Measurements from ENCODE around the gene RPL3.

Gene RPL3

GRCh38 chr22:39287076-39287725, 32.2 kb downstream of the RPL3 start:
- no peak overlapping the region for H3K4me3 ChIP-seq (ENCODE audit: low read depth, low read length)
- TF ChIP-seq CTCF (conservative IDR thresholded peaks at IDR 0.05; ENCODE audit: low read depth, low read length), result no peak
- DNase-seq (ENCODE audit: low read depth), result no peak

DNA sequence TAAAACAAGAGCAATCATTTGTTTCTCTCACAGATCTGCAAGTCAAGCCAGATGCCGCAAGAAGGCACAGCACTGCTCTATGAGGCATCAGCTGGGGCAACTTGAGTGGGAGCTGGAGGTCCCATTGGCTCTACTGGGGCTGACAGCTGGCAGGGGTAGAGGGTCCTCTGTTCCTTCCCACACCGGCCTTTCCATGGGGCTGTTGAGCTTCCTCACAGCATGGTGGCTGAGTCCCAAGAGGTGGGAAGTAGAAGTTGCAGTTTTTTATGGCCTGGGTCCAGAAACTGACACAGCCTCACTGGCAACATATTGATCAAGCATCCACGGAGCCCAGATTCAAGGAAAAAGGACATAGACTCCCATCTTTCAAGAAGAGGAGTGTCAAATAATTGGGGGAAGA, 34.4 kb downstream of the RPL3 start:
- no peak for DNase-seq (ENCODE audit: low read depth)
- no peak for TF ChIP-seq CTCF (conservative IDR thresholded peaks at IDR 0.05; ENCODE audit: low read depth, low read length)
- H3K4me3 ChIP-seq (ENCODE audit: low read depth, low read length), result no peak overlapping the region

DNA sequence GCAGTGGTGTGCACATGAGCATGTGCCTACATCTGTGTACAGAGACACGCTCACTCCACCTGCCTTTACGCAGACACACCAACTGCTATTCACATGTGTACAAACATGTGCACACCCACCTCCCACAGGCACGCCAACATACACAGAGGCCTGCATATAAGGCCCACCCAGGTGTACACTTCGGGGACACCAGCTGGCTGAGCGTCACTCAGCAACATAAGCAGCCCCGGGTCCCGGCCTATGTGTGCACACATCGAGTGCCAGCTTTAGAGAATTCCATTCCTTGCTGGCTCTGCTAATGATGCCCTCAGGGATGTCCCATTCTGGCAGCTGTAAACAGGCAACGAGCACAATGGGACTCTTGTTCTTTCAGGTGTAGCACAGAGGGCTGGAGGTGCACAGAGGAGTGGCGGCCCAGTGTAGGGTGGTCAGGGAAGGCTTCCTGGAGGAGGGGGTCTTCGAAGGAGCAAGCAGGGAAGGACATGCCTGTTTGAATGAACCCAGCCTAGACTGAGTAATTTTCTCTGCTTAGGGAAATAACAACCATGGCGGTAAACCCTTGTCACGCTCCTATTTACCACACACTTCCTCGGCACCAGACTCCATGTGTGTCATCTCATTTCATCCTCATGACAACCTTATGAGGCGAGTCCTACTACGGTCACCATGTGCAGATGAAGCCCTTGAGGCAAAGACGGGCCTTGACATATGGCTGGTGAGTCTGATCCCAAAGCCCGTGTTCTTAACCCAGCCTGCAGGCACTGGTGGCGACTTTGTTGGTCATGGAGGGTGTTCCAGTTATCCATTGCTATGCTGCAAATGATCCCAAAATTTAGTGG, 35.1 kb downstream of the RPL3 start:
- no peak overlapping the region for H3K4me3 ChIP-seq (ENCODE audit: low read depth, low read length)
- DNase-seq (ENCODE audit: low read depth), result no peak
- TF ChIP-seq CTCF (conservative IDR thresholded peaks at IDR 0.05; ENCODE audit: low read depth, low read length), result no peak

GRCh38 chr22:39283322-39284141, 35.9 kb downstream of the RPL3 start:
- no peak for TF ChIP-seq CTCF (conservative IDR thresholded peaks at IDR 0.05; ENCODE audit: low read depth, low read length)
- H3K4me3 ChIP-seq (ENCODE audit: low read depth, low read length), result no peak overlapping the region
- no peak for DNase-seq (ENCODE audit: low read depth)

DNA sequence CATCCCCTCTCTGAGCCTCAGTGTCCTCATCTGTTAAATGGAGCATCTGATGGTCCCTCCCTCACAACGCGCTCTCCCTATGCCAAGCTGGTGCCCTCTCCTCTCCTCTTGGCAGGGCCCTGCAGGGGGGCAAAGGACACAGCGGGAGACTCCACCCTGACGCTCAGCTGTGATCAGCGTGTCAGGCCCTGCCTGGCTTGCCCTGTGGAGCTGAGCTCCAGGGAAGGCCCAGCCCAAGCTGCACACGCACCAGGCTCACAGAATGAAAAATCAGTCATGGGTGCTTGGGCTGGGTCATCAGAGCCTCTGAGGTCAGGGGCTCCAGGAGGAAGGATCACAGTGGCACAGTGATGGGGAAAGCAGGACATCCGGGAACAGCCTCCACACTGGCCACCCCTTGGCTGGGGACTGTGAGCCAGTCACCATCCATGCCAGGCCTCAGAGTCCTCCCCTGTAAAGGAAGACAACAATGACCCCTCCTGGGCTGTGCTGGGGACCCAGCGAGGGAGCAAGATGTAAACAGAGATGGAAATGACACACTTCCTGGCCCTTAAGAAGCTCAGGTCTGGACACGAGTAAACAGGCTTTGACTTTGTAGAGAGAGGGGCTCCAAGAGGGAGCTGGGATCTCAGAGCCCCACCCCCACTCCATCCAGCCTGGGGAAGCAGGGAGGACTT, 36.6 kb downstream of the RPL3 start:
- no peak overlapping the region for H3K4me3 ChIP-seq (ENCODE audit: low read depth, low read length)
- DNase-seq (ENCODE audit: low read depth), result no peak
- TF ChIP-seq CTCF (conservative IDR thresholded peaks at IDR 0.05; ENCODE audit: low read depth, low read length), result no peak

- no peak for TF ChIP-seq CTCF (conservative IDR thresholded peaks at IDR 0.05; ENCODE audit: low read depth, low read length)
- no peak overlapping the region for H3K4me3 ChIP-seq (ENCODE audit: low read depth, low read length)
- DNase-seq (ENCODE audit: low read depth), result no peak
Measured at GRCh38 chr22:39281126-39281525, 38.3 kb downstream of the RPL3 start.

All from choroid plexus epithelial cell (primary cell).